Measurements from ENCODE around the gene ABHD3.
"Not testable (repeated sequence)": the region's sequence is repeated elsewhere in the genome, so short reads cannot be mapped to it uniquely, and the experiment has no call there.

ABHD3 gene

DNA sequence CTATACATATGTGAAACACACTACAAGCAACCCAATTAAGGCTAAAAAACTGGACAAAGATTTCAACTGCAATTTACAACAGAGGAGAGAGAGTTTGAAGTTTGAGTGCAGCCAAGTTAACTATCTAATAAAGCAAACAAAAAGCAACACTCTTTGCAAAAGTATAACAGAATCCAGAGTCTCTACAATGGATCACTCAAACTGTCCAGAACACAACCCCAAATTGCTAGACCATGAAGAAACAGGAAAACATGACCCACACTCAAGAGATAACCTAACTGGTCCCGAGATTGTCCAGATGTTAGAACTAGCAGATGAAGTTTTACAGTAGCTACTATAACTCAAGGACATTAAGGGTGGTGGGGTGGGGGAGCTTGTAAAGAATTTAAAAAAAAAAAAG, 14.8 kb downstream of the ABHD3 start:
- DNase-seq (ENCODE audit: low read depth, low spot score) = no peak
- CTCF ChIA-PET = interaction anchor here (0.9 kb wide), 1 partner anchor 11 kb away, joined by 3 read pairs; no protein-coding TSS in a partner anchor
- TF ChIP-seq, protein P1, sequence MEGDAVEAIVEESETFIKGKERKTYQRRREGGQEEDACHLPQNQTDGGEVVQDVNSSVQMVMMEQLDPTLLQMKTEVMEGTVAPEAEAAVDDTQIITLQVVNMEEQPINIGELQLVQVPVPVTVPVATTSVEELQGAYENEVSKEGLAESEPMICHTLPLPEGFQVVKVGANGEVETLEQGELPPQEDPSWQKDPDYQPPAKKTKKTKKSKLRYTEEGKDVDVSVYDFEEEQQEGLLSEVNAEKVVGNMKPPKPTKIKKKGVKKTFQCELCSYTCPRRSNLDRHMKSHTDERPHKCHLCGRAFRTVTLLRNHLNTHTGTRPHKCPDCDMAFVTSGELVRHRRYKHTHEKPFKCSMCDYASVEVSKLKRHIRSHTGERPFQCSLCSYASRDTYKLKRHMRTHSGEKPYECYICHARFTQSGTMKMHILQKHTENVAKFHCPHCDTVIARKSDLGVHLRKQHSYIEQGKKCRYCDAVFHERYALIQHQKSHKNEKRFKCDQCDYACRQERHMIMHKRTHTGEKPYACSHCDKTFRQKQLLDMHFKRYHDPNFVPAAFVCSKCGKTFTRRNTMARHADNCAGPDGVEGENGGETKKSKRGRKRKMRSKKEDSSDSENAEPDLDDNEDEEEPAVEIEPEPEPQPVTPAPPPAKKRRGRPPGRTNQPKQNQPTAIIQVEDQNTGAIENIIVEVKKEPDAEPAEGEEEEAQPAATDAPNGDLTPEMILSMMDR (IDR thresholded peaks at IDR 0.05; ENCODE audit: insufficient read depth, low read length, missing control alignments) = no peak
- no peak overlapping the region for H3K4me3 ChIP-seq (ENCODE audit: low read depth, low read length)
- POLR2A ChIA-PET = no interaction called here

DNA sequence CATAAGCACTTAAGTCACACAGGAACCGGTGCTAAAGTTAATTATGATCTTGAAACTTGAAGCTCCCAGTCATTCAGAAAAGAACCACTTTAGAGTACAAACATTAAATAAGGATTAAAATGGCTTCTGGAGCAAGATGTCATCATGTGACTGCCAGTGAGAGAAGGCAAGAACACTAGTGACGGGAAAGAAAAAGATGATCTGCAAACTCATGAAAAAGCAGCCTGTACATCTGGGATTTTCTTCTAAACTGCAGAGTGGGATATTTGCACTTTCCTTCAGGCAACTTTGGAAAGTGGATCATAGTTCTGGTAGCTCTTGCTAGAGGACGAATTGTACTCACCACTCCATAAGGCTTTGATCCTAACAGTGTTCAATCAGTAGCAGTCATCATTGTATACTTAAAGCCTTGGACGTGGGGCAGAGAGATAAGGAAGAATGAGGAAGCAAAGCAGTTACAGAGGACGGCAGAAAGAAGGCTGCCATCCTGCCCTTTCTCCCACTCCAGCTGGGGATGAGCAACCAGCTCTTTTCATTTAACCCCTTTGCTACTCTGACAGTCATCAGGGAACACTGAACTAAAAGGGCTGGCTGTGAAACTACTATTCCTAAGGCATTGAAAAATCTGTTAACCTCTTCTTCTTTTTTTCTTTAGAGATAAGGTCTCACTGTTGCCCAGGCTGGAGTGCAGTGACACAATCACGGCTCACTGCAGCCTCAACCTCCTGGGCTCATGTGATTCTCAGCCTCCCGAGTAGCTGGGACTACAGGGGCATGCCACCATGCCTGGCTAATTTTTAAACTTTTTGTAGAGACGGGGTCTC, 18.1 kb downstream of the ABHD3 start:
- H3K4me3 ChIP-seq (ENCODE audit: low read depth, low read length) = no peak overlapping the region
- DNase-seq (ENCODE audit: low read depth, low spot score) = no peak

DNA sequence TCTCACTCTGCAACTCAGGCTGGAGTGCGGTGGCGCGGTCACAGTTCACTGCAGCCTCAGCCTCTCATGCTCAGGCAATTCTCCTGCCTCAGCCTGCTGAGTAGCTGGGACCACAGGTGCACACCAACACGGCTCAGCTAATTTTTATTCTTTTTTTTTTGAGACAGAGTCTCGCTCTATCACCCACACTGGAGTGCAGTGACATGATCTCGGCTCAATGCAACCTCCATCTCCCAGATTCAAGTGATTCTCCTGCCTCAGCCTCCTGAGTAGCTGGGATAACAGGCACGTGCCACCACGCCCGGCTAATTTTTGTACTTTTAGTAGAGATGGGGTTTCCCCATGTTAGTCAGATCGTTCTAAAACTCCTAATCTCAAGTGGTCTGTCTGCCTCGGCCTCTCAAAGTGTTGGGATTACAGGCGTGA, 19.0 kb downstream of the ABHD3 start:
- POLR2A ChIA-PET; H3K4me3 ChIP-seq (ENCODE audit: low read depth, low read length); DNase-seq (ENCODE audit: low read depth, low spot score): not testable (repeated sequence)
- CTCF ChIA-PET = interaction anchor here (1.0 to 1.6 kb wide), 2 partner anchors 33 to 73 kb away, joined by 3 to 5 read pairs; no protein-coding TSS in a partner anchor

More for the DNA sequence above, 18.1 kb downstream of the ABHD3 start:
- ChIA-PET CTCF (interaction anchor here (1.0 to 1.6 kb wide), 2 partner anchors 33 to 74 kb away, joined by 3 to 5 read pairs; no protein-coding TSS in a partner anchor), POLR2A (no interaction called here)
- TF ChIP-seq, protein P1 (IDR thresholded peaks at IDR 0.05; ENCODE audit: insufficient read depth, low read length, missing control alignments) = no peak

DNA sequence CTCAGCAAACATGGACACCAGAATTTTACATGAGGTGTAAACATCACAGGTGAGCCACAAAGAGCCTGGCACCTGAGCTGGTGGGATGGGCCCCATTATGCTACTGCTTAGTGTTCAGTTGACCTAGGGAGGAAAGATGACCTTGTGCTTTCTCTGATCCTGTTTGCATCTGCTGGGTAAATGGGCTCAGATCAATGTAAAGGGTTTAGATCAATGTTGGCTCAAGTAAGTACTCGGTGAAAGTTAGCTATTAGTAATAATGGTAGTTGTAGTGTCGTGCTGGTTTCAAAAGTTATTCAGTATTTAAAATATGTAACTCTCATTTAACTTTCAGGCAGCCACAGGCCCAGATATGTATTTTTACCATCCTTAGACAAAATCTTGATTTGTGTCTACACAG, 19.8 kb downstream of the ABHD3 start:
- no peak overlapping the region for H3K4me3 ChIP-seq (ENCODE audit: low read depth, low read length)
- TF ChIP-seq, protein P1 (IDR thresholded peaks at IDR 0.05; ENCODE audit: insufficient read depth, low read length, missing control alignments) = no peak
- CTCF ChIA-PET = no interaction called here
- POLR2A ChIA-PET = no interaction called here
- no peak for DNase-seq (ENCODE audit: low read depth, low spot score)

DNA sequence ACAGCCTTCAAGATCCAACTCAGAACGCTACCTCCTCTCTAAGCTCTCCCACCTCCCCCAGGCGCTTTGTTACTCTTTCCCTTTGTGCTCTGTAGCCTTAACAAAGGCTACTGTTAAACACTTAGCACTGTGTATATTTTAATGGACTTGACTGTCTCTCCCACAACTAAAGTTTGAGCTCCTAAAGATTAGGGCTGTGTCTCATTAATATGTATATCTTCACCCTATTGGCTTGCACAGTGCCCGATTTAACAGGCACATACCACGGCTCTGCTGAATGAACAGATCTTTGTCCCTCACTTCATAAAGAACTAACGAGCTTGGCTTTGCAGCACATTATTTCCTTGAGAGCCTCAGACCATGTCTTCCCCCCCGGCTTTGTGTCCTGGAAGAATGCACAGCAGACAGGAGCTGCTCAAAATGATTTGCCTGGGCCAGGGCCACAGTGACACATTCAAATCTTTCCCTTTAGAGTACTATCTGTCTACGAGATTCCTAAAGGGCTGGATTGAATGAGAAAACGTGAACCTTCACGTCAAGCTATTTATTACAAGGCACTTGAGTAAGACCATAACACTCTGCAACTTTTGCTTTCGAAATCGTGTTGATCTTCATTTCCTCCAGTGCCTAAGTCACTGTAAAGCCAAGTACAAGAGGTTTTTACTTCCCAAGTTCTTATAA, 22.1 kb downstream of the ABHD3 start:
- peak; percentile 28 for DNase-seq (ENCODE audit: low read depth, low spot score)
- TF ChIP-seq, protein P1 (IDR thresholded peaks at IDR 0.05; ENCODE audit: insufficient read depth, low read length, missing control alignments) = no peak
- peak overlapping the region; percentile 44 for H3K4me3 ChIP-seq (ENCODE audit: low read depth, low read length)
- ChIA-PET CTCF (interaction anchor here (1.6 kb wide), 1 partner anchor 71 kb away, joined by 7 read pairs; the partner anchor contains the start of gene SNRPD1), POLR2A (interaction anchor here (0.5 kb wide), 1 partner anchor 24 kb away, joined by 5 read pairs; no protein-coding TSS in a partner anchor)

DNA sequence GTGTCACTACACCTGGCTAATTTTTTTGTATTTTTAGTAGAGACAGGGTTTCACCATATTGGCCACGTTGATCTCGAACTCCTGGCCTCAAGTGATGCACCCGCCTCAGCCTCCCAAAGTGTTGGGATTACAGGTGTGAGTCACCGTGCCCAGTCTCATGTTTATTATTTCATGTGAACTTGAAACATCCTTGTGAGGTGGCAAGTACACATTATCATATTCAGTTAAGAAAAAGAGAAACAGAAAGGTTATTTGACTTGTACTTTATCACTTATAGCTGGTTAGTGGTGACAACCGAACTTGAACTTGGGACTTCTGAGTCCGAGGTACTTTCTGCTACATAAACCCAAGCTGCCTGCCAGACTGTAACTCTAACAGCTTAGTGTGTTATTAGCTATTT, 24.4 kb downstream of the ABHD3 start:
- TF ChIP-seq, protein P1 (IDR thresholded peaks at IDR 0.05; ENCODE audit: insufficient read depth, low read length, missing control alignments) = no peak
- CTCF ChIA-PET = no interaction called here
- no peak overlapping the region for H3K4me3 ChIP-seq (ENCODE audit: low read depth, low read length)
- no peak for DNase-seq (ENCODE audit: low read depth, low spot score)
- POLR2A ChIA-PET = no interaction called here

Data from AG04449 (cell line).